ENCODE data around the gene SNRK. TPM values are rescaled to one million over a fixed set of nuclear protein-coding genes. Genes with fewer than 3 reads are reported as not detected.

The SNRK gene
- total and polyA plus RNA-seq, 9 of the 15 experiments (the other 6 are each of a cell fraction or from before 2014, with no cell fraction given), result 1.7 to 12.3 (median 7.3) TPM

- peak; percentile 46; the same call in 1 of the 2 replicates for TF ChIP-seq MGA (IDR thresholded peaks at IDR 0.05)
- no peak for TF ChIP-seq ZBTB43 (CRISPR knock-in tag; IDR thresholded peaks at IDR 0.05)
- no peak for TF ChIP-seq ELK3 (CRISPR knock-in tag; IDR thresholded peaks at IDR 0.05)
- TF ChIP-seq FOSL1 (tag; conservative IDR thresholded peaks at IDR 0.05), result peak; percentile 77
- no peak for TF ChIP-seq RBFOX2 (IDR thresholded peaks at IDR 0.05; ENCODE audit: low read depth, low read length)
- TF ChIP-seq HSF4 (CRISPR knock-in tag; IDR thresholded peaks at IDR 0.05; ENCODE audit: borderline replicate concordance), result no peak
- no peak for TF ChIP-seq ZNF764 (CRISPR knock-in tag; IDR thresholded peaks at IDR 0.05; ENCODE audit: low read depth)
- TF ChIP-seq RB1 (IDR thresholded peaks at IDR 0.05; ENCODE audit: low read depth), result no peak
- TF ChIP-seq ATF2 (CRISPR knock-in tag; IDR thresholded peaks at IDR 0.05), result no peak
- TF ChIP-seq MCM7 (IDR thresholded peaks at IDR 0.05), result no peak
- TF ChIP-seq ZKSCAN8 (CRISPR knock-in tag; IDR thresholded peaks at IDR 0.05), result peak; percentile 82
- TF ChIP-seq ZNF134 (CRISPR knock-in tag; conservative IDR thresholded peaks at IDR 0.05), result no peak
Observed at GRCh38 chr3:43389388-43390254, 103.3 kb downstream of the SNRK start (continued).

Data from K562 (cell line).